IPS-18a (cell line): ENCODE data around the gene FOXP1.

Source experiments
- H3K27ac ChIP-seq: one replicate; pipeline ENCODE4 v1.5.1; 2013; ENCODE audit warnings: low read length
- H3K27me3 ChIP-seq: one replicate; pipeline ENCODE4 v1.6.1; 2013; ENCODE audit warnings: mild to moderate bottlenecking, low read length; ENCODE audit not compliant: control insufficient read depth, insufficient read depth
- H3K36me3 ChIP-seq: one replicate; pipeline ENCODE4 v1.6.1; 2013; ENCODE audit warnings: low read depth, low read length; ENCODE audit not compliant: control insufficient read depth
- H3K4me1 ChIP-seq: one replicate; pipeline ENCODE4 v1.6.1; 2013; ENCODE audit warnings: low read depth, low read length; ENCODE audit not compliant: control insufficient read depth
- H3K4me3 ChIP-seq: one replicate; pipeline ENCODE4 v1.5.1; 2013; ENCODE audit warnings: low read length
- H3K9ac ChIP-seq: one replicate; pipeline ENCODE4 v1.6.1; 2013; ENCODE audit warnings: mild to moderate bottlenecking, low read length, moderate library complexity
- H3K9me3 ChIP-seq: one replicate; pipeline ENCODE4 v1.6.1; 2013; ENCODE audit warnings: low read depth, low read length; ENCODE audit not compliant: control insufficient read depth

Gene FOXP1

DNA sequence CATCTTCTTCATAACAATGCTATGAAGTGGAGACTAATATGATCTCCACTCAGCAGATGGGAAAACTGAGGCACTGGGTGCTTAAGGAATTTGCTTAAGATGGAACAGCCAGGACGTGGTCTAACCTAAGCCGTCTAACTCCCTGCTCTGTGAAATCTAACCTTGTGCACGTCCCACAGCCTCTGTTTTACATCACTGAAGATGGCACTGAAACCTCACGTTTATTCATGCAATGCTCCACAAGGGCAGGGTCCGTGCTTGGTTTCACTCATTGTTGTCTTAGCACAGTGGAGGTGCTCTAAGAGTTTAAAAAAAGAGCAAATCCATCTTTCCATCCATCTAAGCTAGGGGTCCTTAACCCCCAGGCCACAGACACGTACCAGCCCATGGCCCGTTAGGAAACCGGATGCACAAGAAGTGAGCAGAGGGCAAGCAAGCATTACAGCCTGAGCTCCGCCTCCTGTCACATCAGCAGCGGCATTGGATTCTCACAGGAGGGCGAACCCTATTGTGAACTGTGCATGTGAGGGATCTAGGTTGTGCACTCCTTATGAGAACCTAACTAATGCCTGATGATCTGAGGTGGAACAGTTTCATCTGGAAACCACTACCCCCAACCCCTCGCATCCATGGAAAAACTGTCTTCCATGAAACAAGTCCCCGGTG lies 118.0 kb downstream of the FOXP1 start:
- H3K27me3 ChIP-seq = no peaks in the 10 kb centered on the region
- H3K27ac ChIP-seq = no peak overlapping the region
- H3K4me3 ChIP-seq = no peak overlapping the region
- H3K9ac ChIP-seq = no peak overlapping the region
- H3K36me3 ChIP-seq = no peaks in the 10 kb centered on the region
- peaks cover 23% of the 10 kb centered on the region for H3K4me1 ChIP-seq
- H3K9me3 ChIP-seq = no peaks in the 10 kb centered on the region

DNA sequence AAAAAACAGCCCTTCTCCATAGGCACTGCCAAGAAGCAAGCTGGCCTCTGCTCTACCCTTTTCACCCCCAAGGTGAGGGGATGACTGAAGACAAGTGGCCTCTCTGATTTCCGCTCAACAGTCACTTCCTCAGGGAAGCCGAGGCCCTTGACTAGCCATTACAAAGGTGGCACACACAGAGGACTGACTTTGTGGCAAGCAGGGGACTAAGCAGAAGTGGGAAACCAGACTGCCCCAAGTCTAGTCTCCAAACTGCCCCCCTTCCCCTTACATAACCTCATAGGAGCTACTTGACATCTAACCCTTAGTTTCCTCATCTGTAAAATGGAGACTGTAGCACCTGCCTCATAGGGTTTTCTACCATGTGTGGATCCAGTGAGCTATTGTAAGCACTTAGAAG lies 118.9 kb downstream of the FOXP1 start:
- no peak overlapping the region for H3K4me3 ChIP-seq
- H3K4me1 ChIP-seq = peaks cover 22% of the 10 kb centered on the region
- H3K27ac ChIP-seq = no peak overlapping the region
- no peaks in the 10 kb centered on the region for H3K27me3 ChIP-seq
- H3K9me3 ChIP-seq = no peaks in the 10 kb centered on the region
- H3K36me3 ChIP-seq = no peaks in the 10 kb centered on the region
- no peak overlapping the region for H3K9ac ChIP-seq

DNA sequence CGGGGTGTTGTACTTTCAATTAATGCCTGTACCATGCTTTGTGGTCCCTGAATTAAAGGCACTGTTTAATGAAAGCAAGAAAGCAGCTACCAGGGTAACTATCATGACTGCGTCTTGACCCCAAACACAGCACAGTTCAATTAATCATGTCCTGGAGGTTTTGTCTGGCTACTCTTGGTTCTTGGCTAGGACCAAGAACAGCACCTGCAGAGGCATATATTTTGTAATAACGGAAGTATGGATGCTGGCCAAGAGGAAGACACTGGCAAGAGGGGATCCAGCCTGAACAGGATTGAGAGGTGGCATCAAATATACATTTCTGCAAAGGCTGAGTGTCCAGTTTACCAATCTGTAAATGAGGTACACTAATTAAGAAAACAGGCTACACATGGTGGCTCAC lies 119.9 kb downstream of the FOXP1 start:
- no peaks in the 10 kb centered on the region for H3K36me3 ChIP-seq
- H3K27ac ChIP-seq = no peak overlapping the region
- H3K4me1 ChIP-seq = peaks cover 12% of the 10 kb centered on the region
- no peak overlapping the region for H3K9ac ChIP-seq
- H3K4me3 ChIP-seq = no peak overlapping the region
- H3K9me3 ChIP-seq = no peaks in the 10 kb centered on the region
- H3K27me3 ChIP-seq = no peaks in the 10 kb centered on the region

DNA sequence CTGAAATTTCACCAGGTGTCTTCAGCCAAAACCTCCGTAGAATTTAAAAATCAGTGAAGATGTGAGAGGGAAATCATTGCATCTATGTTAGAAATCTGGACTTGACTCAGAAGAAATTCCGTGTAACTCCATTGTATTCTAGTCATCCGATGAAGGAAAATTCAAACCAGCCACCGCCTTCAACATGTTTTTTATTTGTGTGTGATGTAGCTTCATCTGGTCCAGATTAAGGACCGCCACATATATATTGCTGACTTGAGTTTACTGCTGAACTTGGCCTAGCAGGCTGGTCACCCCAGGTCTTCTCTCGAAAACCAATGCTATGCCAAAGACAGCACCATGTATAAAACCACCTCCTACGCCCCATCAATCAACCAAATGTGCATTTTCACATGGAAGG lies 120.9 kb downstream of the FOXP1 start:
- H3K27me3 ChIP-seq = no peaks in the 10 kb centered on the region
- H3K9me3 ChIP-seq = no peaks in the 10 kb centered on the region
- no peak overlapping the region for H3K27ac ChIP-seq
- H3K4me1 ChIP-seq = peaks cover 2% of the 10 kb centered on the region
- H3K4me3 ChIP-seq = no peak overlapping the region
- H3K9ac ChIP-seq = no peak overlapping the region
- no peaks in the 10 kb centered on the region for H3K36me3 ChIP-seq

DNA sequence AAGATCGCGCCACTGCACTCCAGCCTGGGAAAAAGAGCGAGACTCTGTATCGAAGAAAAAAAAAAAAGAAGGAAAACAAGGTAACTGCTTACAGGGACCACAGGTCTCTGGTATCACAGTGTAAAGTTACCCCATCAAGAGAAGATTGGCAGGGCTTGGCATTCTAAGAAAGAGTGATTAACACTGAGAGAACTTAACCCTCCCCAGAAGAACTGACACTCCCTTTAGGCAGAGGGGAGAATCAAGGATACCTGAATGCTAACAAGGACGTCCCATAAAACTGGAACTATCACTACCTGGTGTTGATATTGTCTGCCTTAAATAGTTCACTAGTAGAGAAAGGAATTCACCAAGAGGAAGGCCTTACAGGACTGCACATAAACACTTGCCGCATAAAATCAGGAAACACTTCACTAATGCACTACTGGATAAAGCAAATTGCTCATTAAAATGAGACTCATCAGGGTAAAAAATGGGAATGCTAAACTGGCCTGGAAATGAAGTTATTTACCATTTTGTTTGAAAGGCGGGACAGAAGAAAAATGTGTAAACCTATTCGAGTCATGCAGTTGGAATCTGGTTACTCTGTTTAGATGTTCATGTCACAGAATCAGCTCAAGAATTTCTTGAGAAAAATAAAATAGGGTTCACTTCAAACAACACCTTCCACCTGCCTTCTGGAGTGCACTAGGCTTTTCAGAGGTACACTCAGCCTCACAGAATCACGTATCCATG lies 121.6 kb downstream of the FOXP1 start:
- Histone ChIP-seq H3K27ac (no peak overlapping the region), H3K36me3 (no peaks in the 10 kb centered on the region), H3K4me1 (no peaks in the 10 kb centered on the region), H3K27me3 (no peaks in the 10 kb centered on the region), H3K4me3 (no peak overlapping the region), H3K9ac (no peak overlapping the region), H3K9me3 (no peaks in the 10 kb centered on the region)

DNA sequence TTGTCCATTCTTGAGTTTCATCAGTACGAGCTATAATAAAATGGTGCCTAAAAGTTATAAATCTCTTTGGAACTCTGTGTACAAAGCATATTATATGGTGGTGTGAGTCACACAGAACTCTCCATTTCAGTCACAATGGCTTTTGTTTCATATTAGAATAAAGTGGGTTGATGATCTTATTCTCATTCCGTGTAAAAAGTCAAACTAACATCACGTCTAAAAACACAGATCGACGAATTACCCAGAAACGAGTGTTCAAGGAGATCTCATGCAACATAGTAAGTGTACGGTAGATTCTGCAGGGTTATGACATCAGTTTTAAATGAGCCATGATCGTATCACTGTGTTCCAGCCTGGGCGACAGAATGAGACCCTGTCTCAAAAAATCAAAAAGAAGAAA lies 122.4 kb downstream of the FOXP1 start:
- no peak overlapping the region for H3K27ac ChIP-seq
- no peaks in the 10 kb centered on the region for H3K27me3 ChIP-seq
- H3K9ac ChIP-seq = no peak overlapping the region
- no peaks in the 10 kb centered on the region for H3K4me1 ChIP-seq
- no peak overlapping the region for H3K4me3 ChIP-seq
- no peaks in the 10 kb centered on the region for H3K36me3 ChIP-seq
- H3K9me3 ChIP-seq = no peaks in the 10 kb centered on the region

DNA sequence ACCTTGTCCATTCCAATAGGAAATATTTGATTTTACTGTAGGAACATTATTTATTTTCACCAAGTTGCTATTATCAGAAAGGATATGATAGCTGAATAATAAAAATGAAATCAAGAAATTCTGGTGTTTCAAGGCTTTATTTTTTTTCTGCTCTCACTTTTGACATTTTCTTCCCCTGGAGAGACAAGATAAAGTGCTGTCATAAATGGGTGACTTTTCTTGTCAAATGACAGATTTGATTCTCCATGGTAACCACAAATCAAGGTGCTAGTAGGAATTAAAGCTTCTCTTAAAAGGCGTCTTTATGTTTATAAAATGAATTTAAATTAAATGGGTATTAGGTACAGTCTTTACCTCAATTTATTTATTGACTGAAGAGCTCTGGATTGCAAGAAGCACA lies 124.6 kb downstream of the FOXP1 start:
- Histone ChIP-seq H3K27me3 (no peaks in the 10 kb centered on the region), H3K4me1 (no peaks in the 10 kb centered on the region)

DNA sequence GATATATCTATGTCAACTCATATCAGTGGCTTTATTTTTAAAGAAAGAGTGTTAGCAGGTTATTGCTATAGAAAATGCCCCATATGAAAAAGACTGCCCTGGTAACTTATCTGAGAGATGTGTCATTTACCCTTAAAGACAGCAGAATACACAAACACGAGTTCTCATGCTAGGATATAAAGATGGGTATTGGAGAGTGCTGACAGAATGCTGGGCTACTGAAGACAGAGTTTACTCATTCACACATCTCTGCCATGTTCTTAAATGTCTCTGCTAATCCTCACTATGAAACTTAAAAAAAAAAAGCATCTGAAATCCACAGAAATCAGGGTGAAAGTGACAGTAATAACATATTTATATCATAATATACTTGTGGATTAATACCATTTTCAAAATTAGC lies 126.7 kb downstream of the FOXP1 start:
- no peak overlapping the region for H3K4me3 ChIP-seq
- H3K9me3 ChIP-seq = no peaks in the 10 kb centered on the region
- H3K4me1 ChIP-seq = peaks cover 5% of the 10 kb centered on the region
- no peaks in the 10 kb centered on the region for H3K27me3 ChIP-seq
- H3K36me3 ChIP-seq = no peaks in the 10 kb centered on the region
- H3K9ac ChIP-seq = no peak overlapping the region
- H3K27ac ChIP-seq = no peak overlapping the region

More for the DNA sequence above, 124.6 kb downstream of the FOXP1 start:
- no peaks in the 10 kb centered on the region for H3K9me3 ChIP-seq
- no peak overlapping the region for H3K9ac ChIP-seq
- no peak overlapping the region for H3K4me3 ChIP-seq
- no peak overlapping the region for H3K27ac ChIP-seq
- H3K36me3 ChIP-seq = no peaks in the 10 kb centered on the region

DNA sequence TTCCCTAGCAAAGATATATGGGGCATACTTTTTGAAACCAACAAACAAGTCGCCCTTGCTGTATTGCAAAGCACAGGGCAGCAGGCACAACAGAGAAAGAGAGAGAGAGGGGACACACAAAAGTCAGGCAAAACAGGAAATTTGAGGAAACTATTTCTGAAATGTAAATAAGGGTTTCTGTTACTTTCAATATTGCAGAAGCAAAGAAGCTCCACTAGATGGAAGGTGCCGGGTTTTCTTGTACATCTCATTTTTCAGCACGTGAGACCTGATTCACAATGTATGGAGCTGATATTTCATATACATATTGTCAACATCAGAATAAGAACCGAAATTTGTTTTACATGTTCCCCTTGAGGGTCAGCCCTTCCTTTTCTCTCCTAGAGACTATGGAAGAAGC lies 127.4 kb downstream of the FOXP1 start:
- H3K9me3 ChIP-seq = no peaks in the 10 kb centered on the region
- no peaks in the 10 kb centered on the region for H3K27me3 ChIP-seq
- no peaks in the 10 kb centered on the region for H3K36me3 ChIP-seq
- H3K27ac ChIP-seq = no peak overlapping the region
- peaks cover 9% of the 10 kb centered on the region for H3K4me1 ChIP-seq
- no peak overlapping the region for H3K9ac ChIP-seq
- H3K4me3 ChIP-seq = no peak overlapping the region

DNA sequence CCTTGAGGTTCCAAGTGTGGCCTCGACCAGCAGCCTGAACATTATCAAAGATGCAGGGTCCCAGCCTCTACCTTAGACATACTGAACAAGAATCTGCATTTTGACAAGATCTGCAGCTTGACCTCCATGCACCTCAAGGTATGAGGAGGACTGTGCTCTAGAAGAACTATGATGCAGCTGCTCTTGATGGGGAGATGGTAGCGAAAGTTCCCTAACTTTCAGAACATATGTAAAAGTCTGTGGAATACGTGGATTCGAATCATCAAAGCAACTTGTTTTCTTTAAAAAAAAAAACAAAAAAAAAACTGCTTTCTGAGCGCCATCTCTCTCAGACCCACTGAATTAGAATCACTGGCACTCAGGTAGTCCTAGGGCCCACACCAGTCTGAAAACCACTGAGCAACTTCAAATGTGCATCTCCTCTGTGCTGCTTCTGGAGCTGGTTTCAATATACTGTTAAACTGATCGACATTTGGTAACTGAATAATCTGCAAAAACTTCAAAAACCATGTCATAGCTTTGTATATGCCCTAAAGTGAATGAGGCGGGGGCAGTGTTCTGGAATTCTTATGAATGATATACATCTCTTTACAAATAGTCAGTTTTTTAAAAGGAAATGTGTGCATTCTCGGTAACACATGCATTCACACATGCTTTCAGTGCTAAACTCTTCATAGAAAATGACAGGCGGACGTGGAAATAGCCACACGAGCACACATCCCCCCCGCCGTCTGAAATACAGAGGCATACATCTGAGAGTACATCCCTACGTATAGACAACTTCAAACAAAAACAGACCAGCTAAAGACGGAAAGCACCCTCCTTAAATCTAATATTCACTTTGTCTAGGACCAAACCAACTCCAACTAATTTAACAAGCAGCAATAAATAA lies 128.8 kb downstream of the FOXP1 start:
- H3K9me3 ChIP-seq = no peaks in the 10 kb centered on the region
- H3K27me3 ChIP-seq = no peaks in the 10 kb centered on the region
- H3K4me1 ChIP-seq = peaks cover 13% of the 10 kb centered on the region
- H3K9ac ChIP-seq = no peak overlapping the region
- no peak overlapping the region for H3K4me3 ChIP-seq
- no peak overlapping the region for H3K27ac ChIP-seq
- H3K36me3 ChIP-seq = no peaks in the 10 kb centered on the region

DNA sequence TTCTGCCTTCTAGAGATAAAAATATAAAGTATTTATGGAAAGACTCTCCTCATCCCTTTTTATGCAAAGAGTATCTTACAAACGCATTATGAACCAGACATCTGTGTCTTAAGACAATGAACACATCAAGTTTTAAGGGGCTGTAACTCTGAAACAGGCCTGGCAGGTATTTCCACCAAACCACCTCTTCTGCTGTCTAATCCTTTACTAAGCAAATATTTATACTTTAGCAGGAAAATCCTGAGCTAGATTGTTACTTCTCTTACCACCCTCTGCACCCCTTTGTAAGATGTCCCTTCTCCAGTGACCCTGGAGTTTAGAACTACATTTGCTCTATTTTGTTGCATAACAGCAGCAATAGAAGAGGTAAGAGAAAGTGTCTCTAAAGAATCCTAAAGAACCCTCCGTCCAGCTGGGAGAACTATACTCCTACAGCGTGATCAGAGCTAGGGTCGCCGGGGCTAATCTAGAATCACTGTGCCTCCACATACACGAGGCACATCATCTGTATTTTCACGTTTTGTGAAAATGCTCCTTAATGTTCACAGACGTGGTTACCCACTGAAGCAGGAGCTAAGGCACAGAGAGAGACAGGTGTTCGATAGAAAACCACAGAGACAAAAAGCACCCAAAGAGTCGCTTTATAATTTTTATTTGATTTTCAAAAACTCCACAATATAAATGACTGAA lies 129.6 kb downstream of the FOXP1 start:
- no peak overlapping the region for H3K9ac ChIP-seq
- H3K27me3 ChIP-seq = no peaks in the 10 kb centered on the region
- H3K4me1 ChIP-seq = peaks cover 13% of the 10 kb centered on the region
- no peaks in the 10 kb centered on the region for H3K36me3 ChIP-seq
- H3K27ac ChIP-seq = no peak overlapping the region
- no peak overlapping the region for H3K4me3 ChIP-seq
- H3K9me3 ChIP-seq = no peaks in the 10 kb centered on the region
